ENCODE measurements around the gene SLC4A8. TPM values are rescaled to one million over a fixed set of nuclear protein-coding genes. Genes with fewer than 3 reads are reported as not detected.

The SLC4A8 gene
- total and polyA plus RNA-seq, 2 donors (not counting 3 experiments of a cell fraction or from before 2014, with no cell fraction given), result 4.7 to 9.7 TPM

DNA sequence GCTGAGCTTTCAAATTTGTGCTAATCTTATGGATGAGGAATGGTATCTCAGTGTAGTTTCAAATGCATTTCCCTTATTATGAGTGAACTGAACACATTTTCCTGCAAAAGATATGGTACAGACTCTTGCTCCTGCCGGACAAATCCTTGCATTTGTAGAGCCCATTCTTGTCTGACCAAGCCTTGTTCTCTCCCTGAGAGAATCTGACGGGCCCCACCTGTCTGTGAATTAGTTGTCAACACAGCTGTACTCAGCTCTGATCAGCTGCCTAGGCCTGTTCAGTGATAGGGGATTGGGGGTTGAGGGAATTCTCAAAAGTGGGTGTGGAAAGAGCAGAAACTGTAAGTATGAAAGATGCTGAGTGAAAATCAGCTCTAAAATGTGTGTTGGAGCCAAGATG lies 123.6 kb downstream of the SLC4A8 start:
- CTCF ChIA-PET, result interaction anchor here (1.8 kb wide), 1 partner anchor 16 kb away, joined by 4 read pairs; no protein-coding TSS in a partner anchor

More for the DNA sequence above, 123.6 kb downstream of the SLC4A8 start:
- TF ChIP-seq MYC (IDR thresholded peaks at IDR 0.05; ENCODE audit: low read depth, low read length) (no peak), POLR2AphosphoS5 (IDR thresholded peaks at IDR 0.05; ENCODE audit: insufficient read depth, low read depth, low read length) (no peak), GATA2 (IDR thresholded peaks at IDR 0.05; ENCODE audit: insufficient read depth, insufficient read length, low read depth, low read length) (no peak), POLR2A (IDR thresholded peaks at IDR 0.05; ENCODE audit: low read depth, low read length) (no peak), FOS (IDR thresholded peaks at IDR 0.05; ENCODE audit: borderline replicate concordance, insufficient read depth, low read length) (no peak), EZH2 (IDR thresholded peaks at IDR 0.05; ENCODE audit: borderline replicate concordance, low read depth, low read length, severe bottlenecking) (no peak), JUN (IDR thresholded peaks at IDR 0.05; ENCODE audit: borderline replicate concordance, insufficient read depth, insufficient read length, low read depth) (no peak)
- TF ChIP-seq, protein P1, sequence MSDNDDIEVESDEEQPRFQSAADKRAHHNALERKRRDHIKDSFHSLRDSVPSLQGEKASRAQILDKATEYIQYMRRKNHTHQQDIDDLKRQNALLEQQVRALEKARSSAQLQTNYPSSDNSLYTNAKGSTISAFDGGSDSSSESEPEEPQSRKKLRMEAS (IDR thresholded peaks at IDR 0.05; ENCODE audit: insufficient read depth, insufficient read length), result no peak
- TF ChIP-seq, protein P2, sequence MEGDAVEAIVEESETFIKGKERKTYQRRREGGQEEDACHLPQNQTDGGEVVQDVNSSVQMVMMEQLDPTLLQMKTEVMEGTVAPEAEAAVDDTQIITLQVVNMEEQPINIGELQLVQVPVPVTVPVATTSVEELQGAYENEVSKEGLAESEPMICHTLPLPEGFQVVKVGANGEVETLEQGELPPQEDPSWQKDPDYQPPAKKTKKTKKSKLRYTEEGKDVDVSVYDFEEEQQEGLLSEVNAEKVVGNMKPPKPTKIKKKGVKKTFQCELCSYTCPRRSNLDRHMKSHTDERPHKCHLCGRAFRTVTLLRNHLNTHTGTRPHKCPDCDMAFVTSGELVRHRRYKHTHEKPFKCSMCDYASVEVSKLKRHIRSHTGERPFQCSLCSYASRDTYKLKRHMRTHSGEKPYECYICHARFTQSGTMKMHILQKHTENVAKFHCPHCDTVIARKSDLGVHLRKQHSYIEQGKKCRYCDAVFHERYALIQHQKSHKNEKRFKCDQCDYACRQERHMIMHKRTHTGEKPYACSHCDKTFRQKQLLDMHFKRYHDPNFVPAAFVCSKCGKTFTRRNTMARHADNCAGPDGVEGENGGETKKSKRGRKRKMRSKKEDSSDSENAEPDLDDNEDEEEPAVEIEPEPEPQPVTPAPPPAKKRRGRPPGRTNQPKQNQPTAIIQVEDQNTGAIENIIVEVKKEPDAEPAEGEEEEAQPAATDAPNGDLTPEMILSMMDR (IDR thresholded peaks at IDR 0.05; ENCODE audit: extremely low read depth in 1 of 2, insufficient read depth in 1 of 2, low read depth in 1 of 2, low read length in 2 of 2), result no peak
- DNase-seq (ENCODE audit: low read depth, low spot score), result no peak
- intact Hi-C loops (cut with micrococcal nuclease) (no loop called here), dilution Hi-C loops (cut with MboI; ENCODE audit: extremely low pct_ligation_motif_present, low sequenced_read_pairs) (no loop called here)
- no peaks in the 10 kb centered on the region for H3K79me2 ChIP-seq (ENCODE audit: control insufficient read depth, insufficient read depth, low read length)
- H3K9me3 ChIP-seq (replicated peaks; ENCODE audit: control insufficient read depth, insufficient read depth, low read length), result no peaks in the 10 kb centered on the region
- no peak overlapping the region for H3K27ac ChIP-seq (ENCODE audit: insufficient read depth, low read depth, low read length)
- no peak overlapping the region for H3K4me2 ChIP-seq (ENCODE audit: insufficient read depth, low read length)
- BruUV-seq (replicated peaks), result no TSS peak
- POLR2A ChIA-PET, result no interaction called here
- no peaks in the 10 kb centered on the region for H4K20me1 ChIP-seq (replicated peaks; ENCODE audit: control insufficient read depth, extremely low read depth, insufficient read depth, low read length)
- no peaks in the 10 kb centered on the region for H3K36me3 ChIP-seq (ENCODE audit: control insufficient read depth in 2 of 2, extremely low read depth in 1 of 2, insufficient read depth in 2 of 2, low read length in 2 of 2)
- H3K4me1 ChIP-seq (ENCODE audit: control insufficient read depth, extremely low read depth, insufficient read depth, low read length), result no peaks in the 10 kb centered on the region
- peaks cover 11 to 25% of the 10 kb centered on the region in 2 experiments for H3K27me3 ChIP-seq (ENCODE audit: control insufficient read depth in 2 of 2, insufficient read depth in 2 of 2, low read length in 2 of 2)
- H3K9ac ChIP-seq (replicated peaks; ENCODE audit: extremely low read depth, insufficient read depth, low read length), result no peak overlapping the region
- FAIRE-seq, result no peak
- H3K9me1 ChIP-seq (replicated peaks; ENCODE audit: control insufficient read depth, extremely low read depth, insufficient read depth, low read length), result no peaks in the 10 kb centered on the region
- H2AFZ ChIP-seq (ENCODE audit: low read depth, low read length), result no peak overlapping the region
- no peak overlapping the region for H3K4me3 ChIP-seq (replicated peaks in 1 of 3; ENCODE audit: insufficient read depth in 1 of 3, low read depth in 1 of 3, low read length in 3 of 3)
